Retinal pigment epithelial cell (primary cell): ENCODE measurements around the gene TP53BP1.

ENCODE experiments used
- DNase-seq: peaks from one replicate; pipeline ENCODE4 v3.0.0-alpha.2; 2010; ENCODE audit warnings: low read depth
- H3K4me3 ChIP-seq: 2 replicates; pipeline ENCODE4 v1.5.1; 2011; ENCODE audit warnings: mild to moderate bottlenecking, low read length, control low read depth, moderate library complexity
- CTCF ChIP-seq: conservative IDR thresholded peaks from 2 replicates; pipeline ENCODE4 v1.5.1; 2011; ENCODE audit warnings: low read depth, low read length, control low read depth, inconsistent platforms

TP53BP1 gene

GRCh38 chr15:43513550-43513949 lies 20.6 kb upstream of the TP53BP1 start:
- no peak overlapping the region for H3K4me3 ChIP-seq
- no peak for DNase-seq
- no peak for TF ChIP-seq CTCF

- no peak for DNase-seq
- peak; percentile 44 for TF ChIP-seq CTCF
- H3K4me3 ChIP-seq, result peak overlapping the region; percentile 64
Measured at GRCh38 chr15:43511012-43511885, 18.3 kb upstream of the TP53BP1 start.

- H3K4me3 ChIP-seq, result peak overlapping the region; percentile 64
- peak; percentile 94 for DNase-seq
Measured at GRCh38 chr15:43510200-43511011, 17.4 kb upstream of the TP53BP1 start.

GRCh38 chr15:43509660-43510199 lies 16.8 kb upstream of the TP53BP1 start:
- no peak for TF ChIP-seq CTCF
- H3K4me3 ChIP-seq, result peak overlapping the region; percentile 64
- no peak for DNase-seq

More at GRCh38 chr15:43510200-43511011, 17.4 kb upstream of the TP53BP1 start:
- TF ChIP-seq CTCF, result peak; percentile 47

- DNase-seq, result no peak
- no peak for TF ChIP-seq CTCF
- H3K4me3 ChIP-seq, result no peak overlapping the region
Measured at GRCh38 chr15:43508991-43509659, 16.2 kb upstream of the TP53BP1 start.

- no peak for DNase-seq
- no peak overlapping the region for H3K4me3 ChIP-seq
- no peak for TF ChIP-seq CTCF
Measured at GRCh38 chr15:43508421-43508820, 15.5 kb upstream of the TP53BP1 start.
